Activated CD4-positive, CD25-positive, alpha-beta regulatory T cell treated with anti-CD3 and anti-CD28 coated beads, Interleukin-2, amount 50 U/mL, for 24 hours (primary cell): ENCODE data around the gene VNN1.
"Not testable (repeated sequence)": the region's sequence is repeated elsewhere in the genome, so short reads cannot be mapped to it uniquely, and the experiment has no call there.

Experiments
- ATAC-seq, 2 donors: fragments of 150-1000 bp; cut with Tn5 transposase; one replicate each; pipeline ENCODE4 v1.10.0; 2021; ENCODE audit warnings: mild to moderate bottlenecking in 1 of 2, moderate library complexity in 1 of 2

VNN1 gene

GRCh38 chr6:132666118-132666517 is 47.7 kb downstream of the VNN1 start:
- no peak for ATAC-seq

GRCh38 chr6:132664309-132665034 is 49.4 kb downstream of the VNN1 start:
- no peak for ATAC-seq

GRCh38 chr6:132663661-132664060 is 50.2 kb downstream of the VNN1 start:
- ATAC-seq: no peak

GRCh38 chr6:132661906-132662305 is 51.9 kb downstream of the VNN1 start:
- ATAC-seq: no peak

GRCh38 chr6:132659082-132659481 is 54.8 kb downstream of the VNN1 start, which contains the start of gene TAAR1:
Gene TAAR1, minus strand, starts transcription at chr6:132659182. Its CDS starts 13,179 bp downstream, at chr6:132646003.
- ATAC-seq: no peak

GRCh38 chr6:132651062-132651461 is 62.8 kb downstream of the VNN1 start:
- no peak for ATAC-seq

- no peak for ATAC-seq
Measured at GRCh38 chr6:132650429-132650828, 63.4 kb downstream of the VNN1 start.

GRCh38 chr6:132648828-132649227 is 65.0 kb downstream of the VNN1 start:
- ATAC-seq: no peak

- ATAC-seq: peak in 1 of 2 donors; percentile 46
Measured at GRCh38 chr6:132648356-132648755, 65.5 kb downstream of the VNN1 start.

- ATAC-seq: no peak
Measured at GRCh38 chr6:132643547-132643946, 70.3 kb downstream of the VNN1 start.

GRCh38 chr6:132637135-132637534 is 76.7 kb downstream of the VNN1 start:
- not testable (repeated sequence) for ATAC-seq

GRCh38 chr6:132635906-132636305 is 77.9 kb downstream of the VNN1 start:
- ATAC-seq: not testable (repeated sequence)

GRCh38 chr6:132635288-132635687 is 78.6 kb downstream of the VNN1 start:
- ATAC-seq: not testable (repeated sequence)

GRCh38 chr6:132634796-132635195 is 79.1 kb downstream of the VNN1 start:
- ATAC-seq: no peak

- no peak for ATAC-seq
Measured at GRCh38 chr6:132633362-132633761, 80.5 kb downstream of the VNN1 start.
